ENCODE measurements around the gene NUP133. TPM values are rescaled to one million over a fixed set of nuclear protein-coding genes. Genes with fewer than 3 reads are reported as not detected.
"Not testable (repeated sequence)": the region's sequence is repeated elsewhere in the genome, so short reads cannot be mapped to it uniquely, and the experiment has no call there.

NUP133 gene
- total RNA-seq, 3 donors from 2014 or later = 29.4 to 48.4 (median 31.8) TPM

GRCh38 chr1:229396585-229397206, 111.4 kb downstream of the NUP133 start:
- Histone ChIP-seq H3K4me3 (no peak overlapping the region), H3K27me3 (peaks cover 0 to 6% of the 10 kb centered on the region in 2 donors), H3K27ac (no peak overlapping the region), H3K36me3 (no peaks in the 10 kb centered on the region), H3K9me3 (no peaks in the 10 kb centered on the region), H3K4me1 (no peaks in the 10 kb centered on the region)
- intact Hi-C loops (cut with DNase I; ENCODE audit: low total_unique reads) = no loop called here
- no peak for TF ChIP-seq POLR2AphosphoS5 (IDR thresholded peaks at IDR 0.05)
- no peak for TF ChIP-seq CTCF (IDR thresholded peaks at IDR 0.05)
- TF ChIP-seq POLR2A (IDR thresholded peaks at IDR 0.05) = no peak
- DNase-seq (ENCODE audit: low spot score in 2 of 2) = no peak

GRCh38 chr1:229394517-229394916, 113.6 kb downstream of the NUP133 start:
- H3K36me3 ChIP-seq; intact Hi-C loops (cut with DNase I; ENCODE audit: low total_unique reads); H3K4me1 ChIP-seq; H3K27ac ChIP-seq; DNase-seq (ENCODE audit: low spot score in 2 of 2); H3K27me3 ChIP-seq; H3K4me3 ChIP-seq: not testable (repeated sequence)
- peaks cover 0 to 11% of the 10 kb centered on the region in 2 donors for H3K9me3 ChIP-seq

GRCh38 chr1:229392936-229393335, 115.2 kb downstream of the NUP133 start:
- no peaks in the 10 kb centered on the region for H3K36me3 ChIP-seq
- H3K9me3 ChIP-seq = peaks cover 0 to 11% of the 10 kb centered on the region in 2 donors
- TF ChIP-seq POLR2A (IDR thresholded peaks at IDR 0.05) (no peak), POLR2AphosphoS5 (IDR thresholded peaks at IDR 0.05) (no peak), CTCF (IDR thresholded peaks at IDR 0.05) (no peak)
- no peaks in the 10 kb centered on the region for H3K4me1 ChIP-seq
- H3K27me3 ChIP-seq = peaks cover 0 to 6% of the 10 kb centered on the region in 2 donors
- H3K4me3 ChIP-seq = no peak overlapping the region
- intact Hi-C loops (cut with DNase I; ENCODE audit: low total_unique reads) = no loop called here
- H3K27ac ChIP-seq = no peak overlapping the region
- DNase-seq (ENCODE audit: low spot score in 2 of 2) = no peak

Other genes with a start within 250 kb of the NUP133 start
- 10 to 100 TPM; 27.5 to 47.8 (median 42.1) TPM for gene RAB4A, start 237.2 kb downstream of the NUP133 start, total RNA-seq
- gene CCSAP, start 165.3 kb downstream of the NUP133 start, total RNA-seq = 10 to 100 TPM in 1 of 3 donors, 1 to 10 TPM in 2; 6.9 to 13.5 (median 7.8) TPM
- under 1 TPM in 1 of 3 donors, not detected in 2; 0.33 TPM for gene ACTA1, start 74.2 kb downstream of the NUP133 start, total RNA-seq
- 10 to 100 TPM; 13.8 to 18.6 (median 17.0) TPM for gene ABCB10, start 50.4 kb upstream of the NUP133 start, total RNA-seq
- gene TAF5L, start 117.8 kb upstream of the NUP133 start, total RNA-seq = 10 to 100 TPM; 15.4 to 18.3 (median 16.3) TPM
- 10 to 100 TPM in 2 of 3 donors, 1 to 10 TPM in 1; 9.3 to 14.1 (median 12.7) TPM for gene URB2, start 117.9 kb upstream of the NUP133 start, total RNA-seq

Data from breast epithelium (tissue), 4 donors.